ENCODE data around the gene PRKCH. TPM values are rescaled to one million over a fixed set of nuclear protein-coding genes. Genes with fewer than 3 reads are reported as not detected.

The PRKCH gene
- total RNA-seq, 1 experiment from 2014 or later: 12.4 TPM

DNA sequence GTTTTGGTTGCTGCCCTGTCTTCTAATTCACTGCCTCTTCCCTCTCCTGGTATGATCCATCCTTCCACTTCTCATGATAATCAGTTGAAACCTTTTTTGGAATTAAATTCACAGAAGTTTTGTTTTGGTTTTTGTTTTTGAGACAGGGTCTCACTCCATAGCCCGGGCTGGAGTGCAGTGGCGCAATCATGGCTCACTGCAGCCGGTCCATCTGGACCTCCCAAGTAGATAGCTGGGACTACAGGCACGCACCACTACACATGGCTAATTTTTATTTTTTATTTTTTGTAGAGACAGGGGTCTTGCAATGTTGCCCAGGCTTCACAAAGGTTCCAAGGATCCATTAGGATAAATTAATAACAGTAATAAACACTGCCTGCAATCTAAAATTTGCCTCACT, 164.3 kb downstream of the PRKCH start:
- H3K36me3 Mint-ChIP-seq (ENCODE audit: insufficient read depth, unreplicated experiment): peaks cover 30% of the 10 kb centered on the region
- no peak overlapping the region for H3K4me3 Mint-ChIP-seq (ENCODE audit: unreplicated experiment)
- peaks cover 9% of the 10 kb centered on the region for H3K4me1 Mint-ChIP-seq (ENCODE audit: insufficient read depth, unreplicated experiment)
- no peak for DNase-seq (ENCODE audit: unreplicated experiment)
- ChIA-PET CTCF (interaction anchor here (1.6 to 2.2 kb wide), 2 partner anchors 10 kb away, joined by 3 to 10 read pairs; no protein-coding TSS in a partner anchor), POLR2A (interaction anchor here (1.1 to 2.4 kb wide), 4 partner anchors 9 to 210 kb away, joined by 3 to 11 read pairs (median 9); partner anchors contain the start of gene HIF1A)
- no peaks in the 10 kb centered on the region for H3K27me3 Mint-ChIP-seq (ENCODE audit: insufficient read depth, unreplicated experiment)
- no peaks in the 10 kb centered on the region for H3K9me3 Mint-ChIP-seq (ENCODE audit: unreplicated experiment)
- TF ChIP-seq, protein P1, sequence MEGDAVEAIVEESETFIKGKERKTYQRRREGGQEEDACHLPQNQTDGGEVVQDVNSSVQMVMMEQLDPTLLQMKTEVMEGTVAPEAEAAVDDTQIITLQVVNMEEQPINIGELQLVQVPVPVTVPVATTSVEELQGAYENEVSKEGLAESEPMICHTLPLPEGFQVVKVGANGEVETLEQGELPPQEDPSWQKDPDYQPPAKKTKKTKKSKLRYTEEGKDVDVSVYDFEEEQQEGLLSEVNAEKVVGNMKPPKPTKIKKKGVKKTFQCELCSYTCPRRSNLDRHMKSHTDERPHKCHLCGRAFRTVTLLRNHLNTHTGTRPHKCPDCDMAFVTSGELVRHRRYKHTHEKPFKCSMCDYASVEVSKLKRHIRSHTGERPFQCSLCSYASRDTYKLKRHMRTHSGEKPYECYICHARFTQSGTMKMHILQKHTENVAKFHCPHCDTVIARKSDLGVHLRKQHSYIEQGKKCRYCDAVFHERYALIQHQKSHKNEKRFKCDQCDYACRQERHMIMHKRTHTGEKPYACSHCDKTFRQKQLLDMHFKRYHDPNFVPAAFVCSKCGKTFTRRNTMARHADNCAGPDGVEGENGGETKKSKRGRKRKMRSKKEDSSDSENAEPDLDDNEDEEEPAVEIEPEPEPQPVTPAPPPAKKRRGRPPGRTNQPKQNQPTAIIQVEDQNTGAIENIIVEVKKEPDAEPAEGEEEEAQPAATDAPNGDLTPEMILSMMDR (IDR thresholded peaks at IDR 0.05; ENCODE audit: unreplicated experiment): no peak
- H3K27ac Mint-ChIP-seq (ENCODE audit: low read depth, unreplicated experiment): no peak overlapping the region
- no TSS peak for BruUV-seq (replicated peaks)
- intact Hi-C loops (cut with micrococcal nuclease): no loop called here

DNA sequence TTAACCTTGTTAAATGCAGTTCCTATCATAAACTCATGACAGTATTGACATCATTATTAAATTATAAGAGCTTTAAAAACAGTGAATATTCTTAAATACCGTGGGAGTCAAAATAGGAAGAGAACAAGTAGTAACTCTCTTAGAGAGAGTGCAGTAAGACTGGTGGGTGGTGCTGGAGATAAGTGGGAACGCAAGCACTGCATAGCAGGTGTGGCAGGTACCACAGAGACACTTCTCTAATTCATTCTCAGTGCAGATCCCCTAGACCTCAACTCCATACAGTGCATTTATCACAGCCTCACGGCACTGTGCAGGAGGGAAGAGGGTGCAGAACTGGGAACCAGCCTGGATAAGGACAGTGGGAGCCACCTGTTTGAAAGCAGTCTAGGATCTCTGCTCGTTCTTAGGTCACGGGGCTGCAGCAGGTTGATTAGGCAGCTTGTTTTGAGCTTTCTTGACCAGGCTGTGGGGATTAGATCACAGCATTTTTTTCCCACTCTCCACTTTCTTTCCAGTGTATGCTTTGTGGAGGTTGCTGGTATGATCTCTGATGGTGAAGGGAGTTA, 165.6 kb downstream of the PRKCH start:
- Mint-ChIP-seq H3K27me3 (ENCODE audit: insufficient read depth, unreplicated experiment) (no peaks in the 10 kb centered on the region), H3K4me1 (ENCODE audit: insufficient read depth, unreplicated experiment) (peaks cover 4% of the 10 kb centered on the region), H3K4me3 (ENCODE audit: unreplicated experiment) (no peak overlapping the region), H3K9me3 (ENCODE audit: unreplicated experiment) (no peaks in the 10 kb centered on the region), H3K36me3 (ENCODE audit: insufficient read depth, unreplicated experiment) (peaks cover 30% of the 10 kb centered on the region), H3K27ac (ENCODE audit: low read depth, unreplicated experiment) (no peak overlapping the region)
- ChIA-PET CTCF (interaction anchor here (2.2 kb wide), 1 partner anchor 12 kb away, joined by 10 read pairs; no protein-coding TSS in a partner anchor), POLR2A (interaction anchor here (2.1 to 2.4 kb wide), 3 partner anchors 11 to 37 kb away, joined by 9 to 11 read pairs (median 9); no protein-coding TSS in a partner anchor)
- no TSS peak for BruUV-seq (replicated peaks)
- DNase-seq (ENCODE audit: unreplicated experiment): no peak
- TF ChIP-seq, protein P1 (IDR thresholded peaks at IDR 0.05; ENCODE audit: unreplicated experiment): no peak
- intact Hi-C loops (cut with micrococcal nuclease): no loop called here

DNA sequence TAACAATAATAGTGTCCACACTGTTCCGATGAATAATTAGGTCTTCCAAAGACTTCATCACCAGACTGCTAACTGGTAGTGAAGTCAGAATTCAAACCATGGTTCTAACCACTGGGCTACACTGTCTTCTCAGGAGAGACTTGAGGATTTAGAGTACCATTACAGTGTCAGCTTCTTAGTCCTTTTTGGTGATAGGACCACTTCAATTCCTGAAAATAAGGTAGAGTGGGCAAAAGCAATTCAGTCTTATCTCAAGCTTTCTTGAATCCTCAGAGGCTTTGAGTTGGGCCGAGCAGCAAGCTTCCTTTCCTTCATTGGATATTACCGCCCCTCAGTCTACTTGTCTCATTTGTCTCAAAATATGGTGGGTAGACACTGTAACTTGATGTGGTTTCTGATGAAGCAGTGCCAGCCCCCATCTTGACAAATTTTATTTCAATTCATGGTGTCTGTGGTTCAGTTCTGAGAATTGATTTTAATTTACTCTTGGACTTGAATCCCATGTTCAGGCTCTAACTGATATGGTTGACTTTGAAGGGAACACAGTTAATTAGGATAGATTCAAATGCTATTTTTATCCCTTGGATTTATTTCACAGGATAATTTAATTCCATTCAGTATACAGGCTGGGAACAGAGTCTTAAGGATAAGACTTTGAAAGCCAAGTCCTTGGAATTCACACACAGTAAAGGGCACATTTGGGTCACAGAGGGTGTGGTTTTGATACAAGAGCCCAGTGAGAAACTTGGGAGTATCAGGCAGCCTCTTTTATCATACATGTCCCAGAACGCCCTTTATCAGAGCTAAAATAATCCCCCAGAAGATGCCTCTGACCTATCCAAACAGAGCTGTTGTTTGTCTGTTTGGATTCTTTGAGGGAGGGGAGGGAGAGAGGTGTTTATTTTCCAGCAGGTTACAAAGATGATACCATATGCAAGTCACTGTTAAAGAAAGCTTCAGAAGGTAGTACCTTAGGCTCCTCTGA, 167.3 kb downstream of the PRKCH start:
- no peaks in the 10 kb centered on the region for H3K9me3 Mint-ChIP-seq (ENCODE audit: unreplicated experiment)
- no peak for DNase-seq (ENCODE audit: unreplicated experiment)
- peaks cover 4% of the 10 kb centered on the region for H3K4me1 Mint-ChIP-seq (ENCODE audit: insufficient read depth, unreplicated experiment)
- TF ChIP-seq, protein P1 (IDR thresholded peaks at IDR 0.05; ENCODE audit: unreplicated experiment): no peak
- ChIA-PET CTCF (interaction anchor here (1.3 to 1.5 kb wide), 2 partner anchors 10 to 13 kb away, joined by 5 read pairs; no protein-coding TSS in a partner anchor), POLR2A (interaction anchor here (0.7 to 1.3 kb wide), 4 partner anchors 9 to 36 kb away, joined by 3 to 8 read pairs (median 3); no protein-coding TSS in a partner anchor)
- no peak overlapping the region for H3K4me3 Mint-ChIP-seq (ENCODE audit: unreplicated experiment)
- H3K36me3 Mint-ChIP-seq (ENCODE audit: insufficient read depth, unreplicated experiment): peaks cover 30% of the 10 kb centered on the region
- no peak overlapping the region for H3K27ac Mint-ChIP-seq (ENCODE audit: low read depth, unreplicated experiment)
- intact Hi-C loops (cut with micrococcal nuclease): no loop called here
- no TSS peak for BruUV-seq (replicated peaks)
- H3K27me3 Mint-ChIP-seq (ENCODE audit: insufficient read depth, unreplicated experiment): no peaks in the 10 kb centered on the region

DNA sequence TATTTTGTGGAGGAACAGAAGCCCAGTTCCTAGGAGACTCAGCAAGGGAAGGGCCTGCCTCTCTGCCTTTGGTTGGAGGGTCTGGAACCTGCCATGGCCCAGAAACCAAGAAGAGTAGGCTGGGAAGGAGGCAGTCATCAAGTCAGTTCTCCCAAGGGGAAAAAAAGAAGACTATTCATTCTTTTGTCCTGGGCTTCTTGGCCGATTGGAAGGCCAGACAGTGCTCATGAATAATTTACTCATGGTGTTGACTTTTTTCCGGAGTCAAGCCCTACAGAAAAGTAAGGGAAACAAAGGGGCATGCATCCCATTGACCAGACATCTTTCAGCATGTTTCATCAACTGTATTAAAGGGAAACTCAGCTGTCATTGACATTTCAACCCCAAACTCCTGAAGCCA, 168.1 kb downstream of the PRKCH start:
- Mint-ChIP-seq H3K4me3 (ENCODE audit: unreplicated experiment) (no peak overlapping the region), H3K27me3 (ENCODE audit: insufficient read depth, unreplicated experiment) (no peaks in the 10 kb centered on the region), H3K27ac (ENCODE audit: low read depth, unreplicated experiment) (no peak overlapping the region), H3K9me3 (ENCODE audit: unreplicated experiment) (no peaks in the 10 kb centered on the region), H3K4me1 (ENCODE audit: insufficient read depth, unreplicated experiment) (peaks cover 4% of the 10 kb centered on the region), H3K36me3 (ENCODE audit: insufficient read depth, unreplicated experiment) (peaks cover 30% of the 10 kb centered on the region)
- ChIA-PET POLR2A (interaction anchor here (0.7 to 1.3 kb wide), 4 partner anchors 9 to 48 kb away, joined by 3 to 8 read pairs (median 4); no protein-coding TSS in a partner anchor), CTCF (interaction anchor here (1.3 to 1.5 kb wide), 2 partner anchors 11 to 14 kb away, joined by 5 read pairs; no protein-coding TSS in a partner anchor)
- BruUV-seq (replicated peaks): no TSS peak
- TF ChIP-seq, protein P1 (IDR thresholded peaks at IDR 0.05; ENCODE audit: unreplicated experiment): no peak
- intact Hi-C loops (cut with micrococcal nuclease): no loop called here
- DNase-seq (ENCODE audit: unreplicated experiment): no peak

Data from MCF 10A (cell line).